WTC11 (cell line): Measurements from ENCODE around the gene TLK1. TPM values are rescaled to one million over a fixed set of nuclear protein-coding genes. Genes with fewer than 3 reads are reported as not detected.

ENCODE experiments used
- ATAC-seq: fragments of 200-7000 bp; cut with Tn5 transposase; 2 replicates; pipeline ENCODE4 v1.10.0; 2021; ENCODE audit warnings: mild to moderate bottlenecking, moderate library complexity
- CTCF ChIA-PET: fragments of 300-600 bp; sonication (Branson Sonifier 250); formaldehyde crosslinking; loops from one replicate; lab custom pipeline; 2021; ENCODE audit warnings: antibody characterized with exemption; lab: Charles Lee
- POLR2A ChIA-PET: fragments of 350-600 bp; sonication (Branson Sonifier 250); formaldehyde crosslinking; loops from one replicate; lab custom pipeline; 2021; ENCODE audit warnings: antibody characterized with exemption; lab: Charles Lee
- DNase-seq: peaks from one replicate; pipeline ENCODE4 v3.0.0; 2021; ENCODE audit warnings: low spot score
- H3K27ac Mint-ChIP-seq: 2 replicates; pipeline ENCODE4 v1.8.0; 2021; ENCODE audit warnings: mixed read lengths
- H3K27me3 Mint-ChIP-seq: 2 replicates; pipeline ENCODE4 v1.8.0; 2021; ENCODE audit warnings: low read depth, mild to moderate bottlenecking, moderate library complexity, mixed read lengths
- H3K36me3 Mint-ChIP-seq: 2 replicates; pipeline ENCODE4 v1.8.0; 2021; ENCODE audit warnings: mixed read lengths
- H3K4me1 Mint-ChIP-seq: 2 replicates; pipeline ENCODE4 v1.8.0; 2022; ENCODE audit warnings: mixed read lengths
- H3K4me3 Mint-ChIP-seq: 2 replicates; pipeline ENCODE4 v1.8.0; 2021; ENCODE audit warnings: mild to moderate bottlenecking, moderate library complexity, mixed read lengths
- H3K9me3 Mint-ChIP-seq: 2 replicates; pipeline ENCODE4 v1.8.0; 2021; ENCODE audit warnings: mixed read lengths
- ARID4B ChIP-seq: sonication (generic); formaldehyde crosslinking; IDR thresholded peaks from 2 replicates; pipeline ENCODE4 v1.8.0; 2023; ENCODE audit warnings: missing genetic modification reagents, mild to moderate bottlenecking, borderline replicate concordance
- ATF2 ChIP-seq: sonication (generic); formaldehyde crosslinking; IDR thresholded peaks from 2 replicates; pipeline ENCODE4 v1.8.1; 2022; ENCODE audit warnings: low read depth, missing genetic modification reagents, borderline replicate concordance
- CREB1 ChIP-seq: sonication (generic); formaldehyde crosslinking; IDR thresholded peaks from 2 replicates; pipeline ENCODE4 v1.8.0; 2023; ENCODE audit warnings: mild to moderate bottlenecking, missing genetic modification reagents
- GTF2I ChIP-seq: fragments of 250-450 bp; sonication (Bioruptor Pico); conservative IDR thresholded peaks from 2 replicates; pipeline ENCODE4 v1.4.0; 2021; ENCODE audit warnings: mild to moderate bottlenecking
- HMGA2 ChIP-seq: fragments of 250-450 bp; sonication (Bioruptor Pico); IDR thresholded peaks from 2 replicates; pipeline ENCODE4 v1.4.0; 2021; ENCODE audit warnings: mild to moderate bottlenecking, moderate library complexity
- IRF1 ChIP-seq: sonication (generic); formaldehyde crosslinking; IDR thresholded peaks from 2 replicates; pipeline ENCODE4 v1.8.0; 2023; ENCODE audit warnings: missing genetic modification reagents
- IRF2 ChIP-seq: sonication (generic); formaldehyde crosslinking; IDR thresholded peaks from 2 replicates; pipeline ENCODE4 v1.8.0; 2022; ENCODE audit warnings: low read depth, missing genetic modification reagents, borderline replicate concordance
- JUN ChIP-seq: sonication (generic); formaldehyde crosslinking; IDR thresholded peaks from 2 replicates; pipeline ENCODE4 v1.8.0; 2023; ENCODE audit warnings: mild to moderate bottlenecking, missing genetic modification reagents
- SMAD3 ChIP-seq: sonication (generic); formaldehyde crosslinking; IDR thresholded peaks from 2 replicates; pipeline ENCODE4 v1.8.0; 2022; ENCODE audit warnings: missing genetic modification reagents, mild to moderate bottlenecking, borderline replicate concordance
- STAT6 ChIP-seq: sonication (generic); formaldehyde crosslinking; conservative IDR thresholded peaks from 2 replicates; pipeline ENCODE4 v1.8.1; 2023; ENCODE audit warnings: mild to moderate bottlenecking, low read depth, missing genetic modification reagents, moderate library complexity
- TEAD1 ChIP-seq: sonication (generic); formaldehyde crosslinking; IDR thresholded peaks from 2 replicates; pipeline ENCODE4 v1.8.0; 2022; ENCODE audit warnings: mild to moderate bottlenecking, missing genetic modification reagents
- TP53 ChIP-seq: sonication (generic); formaldehyde crosslinking; IDR thresholded peaks from 2 replicates; pipeline ENCODE4 v1.8.1; 2023; ENCODE audit warnings: mild to moderate bottlenecking, missing genetic modification reagents
- USF2 ChIP-seq: sonication (generic); formaldehyde crosslinking; IDR thresholded peaks from 2 replicates; pipeline ENCODE4 v1.8.1; 2023; ENCODE audit warnings: mild to moderate bottlenecking, missing genetic modification reagents, moderate library complexity
- total RNA-seq: library from RNA; stranded (reverse); gene quantifications from 3 replicates; pipeline ENCODE4 v1.2.3, GENCODE V29; 2021
- TF ChIP-seq, protein P1 (sequence below): sonication (generic); formaldehyde crosslinking; IDR thresholded peaks from 2 replicates; pipeline ENCODE4 v1.8.1; 2022; ENCODE audit warnings: missing genetic modification reagents, borderline replicate concordance
- TF ChIP-seq, protein P2 (sequence below): sonication (generic); formaldehyde crosslinking; IDR thresholded peaks from 2 replicates; pipeline ENCODE4 v1.8.1; 2023; ENCODE audit warnings: mild to moderate bottlenecking, missing genetic modification reagents
- TF ChIP-seq, protein P3 (sequence below): fragments of 250-450 bp; sonication (Bioruptor Pico); IDR thresholded peaks from 2 replicates; pipeline ENCODE4 v1.9.0; 2021; ENCODE audit warnings: mild to moderate bottlenecking, borderline replicate concordance

The TLK1 gene
- total RNA-seq, 1 experiment from 2014 or later = 91.1 TPM

- ATAC-seq = no peak
- peaks cover 54% of the 10 kb centered on the region for H3K36me3 Mint-ChIP-seq
- no peaks in the 10 kb centered on the region for H3K27me3 Mint-ChIP-seq
- H3K27ac Mint-ChIP-seq = no peak overlapping the region
- POLR2A ChIA-PET = no interaction called here
- TF ChIP-seq TEAD1 (no peak), IRF1 (no peak)
- TF ChIP-seq, all 79 proteins: peak for 0
- CTCF ChIA-PET = no interaction called here
- DNase-seq = no peak
- no peaks in the 10 kb centered on the region for H3K4me1 Mint-ChIP-seq
- H3K9me3 Mint-ChIP-seq = peaks cover 9% of the 10 kb centered on the region
- H3K4me3 Mint-ChIP-seq = no peak overlapping the region
These were observed 104.4 kb downstream of the TLK1 start for GRCh38 chr2:171056307-171056706.

DNA sequence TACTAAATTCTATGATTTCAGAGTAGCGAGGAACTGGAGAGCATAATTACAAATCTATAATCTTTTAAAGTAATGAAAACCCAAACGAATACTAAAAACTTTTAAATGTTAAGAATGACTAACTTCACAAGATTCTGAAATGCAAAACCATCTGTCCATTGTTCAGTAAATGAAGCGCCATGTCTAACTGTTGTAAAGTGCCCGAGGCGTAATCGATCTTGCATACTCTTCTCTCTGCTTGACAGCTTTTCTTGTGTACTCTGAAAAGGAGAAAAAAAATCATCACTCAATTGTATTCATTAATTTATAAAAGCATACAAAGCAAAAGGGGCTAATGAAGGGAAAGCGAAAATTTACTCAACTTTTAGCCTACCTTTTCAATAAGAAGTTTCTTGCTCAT lies 111.0 kb downstream of the TLK1 start:
- ChIA-PET POLR2A (no interaction called here), CTCF (no interaction called here)
- Mint-ChIP-seq H3K27ac (no peak overlapping the region), H3K4me3 (no peak overlapping the region), H3K27me3 (no peaks in the 10 kb centered on the region), H3K36me3 (peaks cover 38% of the 10 kb centered on the region), H3K4me1 (peaks cover 15% of the 10 kb centered on the region), H3K9me3 (no peaks in the 10 kb centered on the region)
- no peak for ATAC-seq
- DNase-seq = no peak
- TF ChIP-seq CREB1 = no peak
- TF ChIP-seq, protein P1, sequence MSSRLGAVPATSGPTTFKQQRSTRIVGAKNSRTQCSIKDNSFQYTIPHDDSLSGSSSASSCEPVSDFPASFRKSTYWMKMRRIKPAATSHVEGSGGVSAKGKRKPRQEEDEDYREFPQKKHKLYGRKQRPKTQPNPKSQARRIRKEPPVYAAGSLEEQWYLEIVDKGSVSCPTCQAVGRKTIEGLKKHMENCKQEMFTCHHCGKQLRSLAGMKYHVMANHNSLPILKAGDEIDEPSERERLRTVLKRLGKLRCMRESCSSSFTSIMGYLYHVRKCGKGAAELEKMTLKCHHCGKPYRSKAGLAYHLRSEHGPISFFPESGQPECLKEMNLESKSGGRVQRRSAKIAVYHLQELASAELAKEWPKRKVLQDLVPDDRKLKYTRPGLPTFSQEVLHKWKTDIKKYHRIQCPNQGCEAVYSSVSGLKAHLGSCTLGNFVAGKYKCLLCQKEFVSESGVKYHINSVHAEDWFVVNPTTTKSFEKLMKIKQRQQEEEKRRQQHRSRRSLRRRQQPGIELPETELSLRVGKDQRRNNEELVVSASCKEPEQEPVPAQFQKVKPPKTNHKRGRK (CRISPR knock-in tag) = no peak
- TF ChIP-seq ATF2 (CRISPR knock-in tag) = no peak
- TF ChIP-seq, protein P2, sequence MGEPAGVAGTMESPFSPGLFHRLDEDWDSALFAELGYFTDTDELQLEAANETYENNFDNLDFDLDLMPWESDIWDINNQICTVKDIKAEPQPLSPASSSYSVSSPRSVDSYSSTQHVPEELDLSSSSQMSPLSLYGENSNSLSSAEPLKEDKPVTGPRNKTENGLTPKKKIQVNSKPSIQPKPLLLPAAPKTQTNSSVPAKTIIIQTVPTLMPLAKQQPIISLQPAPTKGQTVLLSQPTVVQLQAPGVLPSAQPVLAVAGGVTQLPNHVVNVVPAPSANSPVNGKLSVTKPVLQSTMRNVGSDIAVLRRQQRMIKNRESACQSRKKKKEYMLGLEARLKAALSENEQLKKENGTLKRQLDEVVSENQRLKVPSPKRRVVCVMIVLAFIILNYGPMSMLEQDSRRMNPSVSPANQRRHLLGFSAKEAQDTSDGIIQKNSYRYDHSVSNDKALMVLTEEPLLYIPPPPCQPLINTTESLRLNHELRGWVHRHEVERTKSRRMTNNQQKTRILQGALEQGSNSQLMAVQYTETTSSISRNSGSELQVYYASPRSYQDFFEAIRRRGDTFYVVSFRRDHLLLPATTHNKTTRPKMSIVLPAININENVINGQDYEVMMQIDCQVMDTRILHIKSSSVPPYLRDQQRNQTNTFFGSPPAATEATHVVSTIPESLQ (CRISPR knock-in tag) = no peak
- TF ChIP-seq TP53 (CRISPR knock-in tag) = no peak
- no peak for TF ChIP-seq GTF2I (CRISPR knock-in tag)
- no peak for TF ChIP-seq STAT6 (CRISPR knock-in tag)
- no peak for TF ChIP-seq USF2 (CRISPR knock-in tag)
- TF ChIP-seq HMGA2 (CRISPR knock-in tag) = no peak
- TF ChIP-seq IRF2 (CRISPR knock-in tag) = no peak
- no peak for TF ChIP-seq ARID4B (CRISPR knock-in tag)
- no peak for TF ChIP-seq JUN (CRISPR knock-in tag)
- TF ChIP-seq SMAD3 (CRISPR knock-in tag) = no peak
- TF ChIP-seq, protein P3, sequence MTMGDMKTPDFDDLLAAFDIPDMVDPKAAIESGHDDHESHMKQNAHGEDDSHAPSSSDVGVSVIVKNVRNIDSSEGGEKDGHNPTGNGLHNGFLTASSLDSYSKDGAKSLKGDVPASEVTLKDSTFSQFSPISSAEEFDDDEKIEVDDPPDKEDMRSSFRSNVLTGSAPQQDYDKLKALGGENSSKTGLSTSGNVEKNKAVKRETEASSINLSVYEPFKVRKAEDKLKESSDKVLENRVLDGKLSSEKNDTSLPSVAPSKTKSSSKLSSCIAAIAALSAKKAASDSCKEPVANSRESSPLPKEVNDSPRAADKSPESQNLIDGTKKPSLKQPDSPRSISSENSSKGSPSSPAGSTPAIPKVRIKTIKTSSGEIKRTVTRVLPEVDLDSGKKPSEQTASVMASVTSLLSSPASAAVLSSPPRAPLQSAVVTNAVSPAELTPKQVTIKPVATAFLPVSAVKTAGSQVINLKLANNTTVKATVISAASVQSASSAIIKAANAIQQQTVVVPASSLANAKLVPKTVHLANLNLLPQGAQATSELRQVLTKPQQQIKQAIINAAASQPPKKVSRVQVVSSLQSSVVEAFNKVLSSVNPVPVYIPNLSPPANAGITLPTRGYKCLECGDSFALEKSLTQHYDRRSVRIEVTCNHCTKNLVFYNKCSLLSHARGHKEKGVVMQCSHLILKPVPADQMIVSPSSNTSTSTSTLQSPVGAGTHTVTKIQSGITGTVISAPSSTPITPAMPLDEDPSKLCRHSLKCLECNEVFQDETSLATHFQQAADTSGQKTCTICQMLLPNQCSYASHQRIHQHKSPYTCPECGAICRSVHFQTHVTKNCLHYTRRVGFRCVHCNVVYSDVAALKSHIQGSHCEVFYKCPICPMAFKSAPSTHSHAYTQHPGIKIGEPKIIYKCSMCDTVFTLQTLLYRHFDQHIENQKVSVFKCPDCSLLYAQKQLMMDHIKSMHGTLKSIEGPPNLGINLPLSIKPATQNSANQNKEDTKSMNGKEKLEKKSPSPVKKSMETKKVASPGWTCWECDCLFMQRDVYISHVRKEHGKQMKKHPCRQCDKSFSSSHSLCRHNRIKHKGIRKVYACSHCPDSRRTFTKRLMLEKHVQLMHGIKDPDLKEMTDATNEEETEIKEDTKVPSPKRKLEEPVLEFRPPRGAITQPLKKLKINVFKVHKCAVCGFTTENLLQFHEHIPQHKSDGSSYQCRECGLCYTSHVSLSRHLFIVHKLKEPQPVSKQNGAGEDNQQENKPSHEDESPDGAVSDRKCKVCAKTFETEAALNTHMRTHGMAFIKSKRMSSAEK (CRISPR knock-in tag) = no peak
